HL-60 (cell line): ENCODE measurements around the gene TIFAB.

ENCODE experiments used
- POLR2AphosphoS5 ChIP-seq: IDR thresholded peaks from 2 replicates; pipeline ENCODE4 v1.6.1; 2012; ENCODE audit warnings: low read depth
- REST ChIP-seq: IDR thresholded peaks from 2 replicates; pipeline ENCODE4 v1.6.1; 2012; ENCODE audit warnings: low read depth; ENCODE audit not compliant: insufficient replicate concordance

- no peak for TF ChIP-seq POLR2AphosphoS5
- TF ChIP-seq REST, result no peak
Measured at GRCh38 chr5:135487037-135487395, 34.9 kb upstream of the TIFAB start.
